ENCODE data around the gene PHACTR1.
"Not testable (repeated sequence)": the region's sequence is repeated elsewhere in the genome, so short reads cannot be mapped to it uniquely, and the experiment has no call there.

The PHACTR1 gene

GRCh38 chr6:13226071-13226470 is 509.5 kb downstream of the PHACTR1 start:
- DNase-seq: no peak
- intact Hi-C loops (cut with DNase I): no loop called here

DNA sequence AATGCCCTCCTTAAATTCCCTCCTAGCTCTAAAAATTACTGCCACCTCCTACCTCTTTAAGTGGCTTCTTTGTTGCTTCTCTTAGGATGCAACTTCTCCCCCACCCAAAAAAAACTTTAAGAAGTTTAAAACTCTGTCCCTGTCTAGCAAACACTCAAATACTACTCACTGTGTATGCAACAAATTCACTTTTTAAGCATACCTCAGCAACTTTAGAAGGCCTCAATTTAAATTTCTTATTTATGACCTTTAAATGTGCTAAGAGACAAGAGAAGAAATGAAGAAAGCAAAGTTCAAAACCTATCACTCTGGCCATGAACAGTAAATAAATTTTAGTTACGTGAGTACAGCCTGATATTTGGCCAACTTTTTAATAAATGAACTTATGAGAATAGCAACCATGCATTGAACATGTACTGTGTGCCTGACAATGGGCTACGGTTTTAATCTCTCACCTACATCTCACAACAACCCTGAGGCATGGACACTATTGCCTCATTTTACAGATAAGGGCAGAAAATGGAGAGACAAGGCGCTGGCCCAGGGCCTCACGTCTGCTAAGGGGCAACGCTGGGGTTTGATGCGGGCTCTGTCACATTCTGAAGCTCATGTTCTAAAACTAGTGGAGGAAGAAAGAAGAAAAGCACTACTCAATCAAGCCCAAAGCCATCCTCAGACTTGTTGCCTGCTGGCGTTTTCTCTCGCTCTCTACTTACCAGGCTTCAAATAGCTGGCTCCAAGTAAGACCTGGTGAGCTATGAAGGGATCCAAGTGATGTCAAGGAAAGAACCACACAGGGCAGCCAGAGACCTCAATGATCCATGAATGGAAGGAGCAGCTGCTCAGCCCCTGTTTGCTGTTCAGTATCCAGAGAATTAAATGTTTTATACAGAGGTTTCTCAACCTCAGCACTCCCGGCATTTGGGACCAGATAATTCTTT is 512.0 kb downstream of the PHACTR1 start:
- intact Hi-C loops (cut with DNase I): no loop called here
- no peak for DNase-seq

- DNase-seq: peak in 1 of 42 donors; percentile 32
Measured at GRCh38 chr6:13229205-13230085, 512.9 kb downstream of the PHACTR1 start.

GRCh38 chr6:13233106-13233505 is 516.5 kb downstream of the PHACTR1 start:
- DNase-seq: no peak
- intact Hi-C loops (cut with DNase I): no loop called here

More at GRCh38 chr6:13229205-13230085, 512.9 kb downstream of the PHACTR1 start:
- intact Hi-C loops (cut with DNase I): no loop called here

- intact Hi-C loops (cut with DNase I): no loop called here
- DNase-seq: no peak
Measured at GRCh38 chr6:13234130-13234529, 517.6 kb downstream of the PHACTR1 start.

DNA sequence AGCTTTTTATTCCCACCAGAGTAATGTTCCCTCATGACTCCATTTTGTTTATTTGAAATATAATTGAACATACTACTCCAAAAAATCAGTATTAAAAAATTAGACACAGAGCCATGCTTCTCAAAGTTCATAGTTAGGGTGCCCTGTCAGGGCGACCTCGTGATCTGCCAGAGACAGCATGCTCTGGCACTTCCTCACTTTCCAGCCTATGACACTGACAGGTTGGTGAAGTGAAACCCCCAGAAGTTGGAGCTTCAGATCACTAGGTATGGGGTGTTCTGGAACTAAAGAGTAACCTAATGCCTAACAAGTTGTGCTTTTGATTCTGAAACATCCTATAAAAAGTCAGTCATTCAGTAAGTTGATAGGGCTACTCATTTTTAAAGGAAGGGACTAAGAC is 518.8 kb downstream of the PHACTR1 start:
- DNase-seq: peak in 1 of 42 donors; percentile 18
- intact Hi-C loops (cut with DNase I): no loop called here

- intact Hi-C loops (cut with DNase I): no loop called here
- DNase-seq: no peak
Measured at GRCh38 chr6:13237318-13237717, 520.8 kb downstream of the PHACTR1 start.

DNA sequence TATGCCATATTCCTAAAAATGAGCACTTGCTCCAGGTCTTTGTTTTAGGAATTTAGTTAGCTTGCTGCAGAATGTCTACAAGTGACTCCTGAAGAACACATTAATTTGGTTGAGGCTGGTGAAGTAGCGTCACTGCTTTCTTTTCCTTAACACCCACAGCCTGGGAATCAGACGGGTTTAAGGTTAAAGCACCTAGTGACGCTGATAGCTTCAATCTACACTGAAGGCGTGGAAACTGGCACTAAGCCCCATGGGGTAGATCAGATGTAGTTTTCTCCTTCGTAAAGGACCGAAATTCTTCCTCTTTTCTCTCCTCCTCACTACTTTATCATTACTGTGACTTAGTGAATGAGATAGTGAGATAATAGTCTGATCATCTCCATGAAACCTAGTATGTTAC is 521.5 kb downstream of the PHACTR1 start:
- peak in 6 of 42 donors; percentile 31 to 69 (median 48) for DNase-seq
- intact Hi-C loops (cut with DNase I): no loop called here

DNA sequence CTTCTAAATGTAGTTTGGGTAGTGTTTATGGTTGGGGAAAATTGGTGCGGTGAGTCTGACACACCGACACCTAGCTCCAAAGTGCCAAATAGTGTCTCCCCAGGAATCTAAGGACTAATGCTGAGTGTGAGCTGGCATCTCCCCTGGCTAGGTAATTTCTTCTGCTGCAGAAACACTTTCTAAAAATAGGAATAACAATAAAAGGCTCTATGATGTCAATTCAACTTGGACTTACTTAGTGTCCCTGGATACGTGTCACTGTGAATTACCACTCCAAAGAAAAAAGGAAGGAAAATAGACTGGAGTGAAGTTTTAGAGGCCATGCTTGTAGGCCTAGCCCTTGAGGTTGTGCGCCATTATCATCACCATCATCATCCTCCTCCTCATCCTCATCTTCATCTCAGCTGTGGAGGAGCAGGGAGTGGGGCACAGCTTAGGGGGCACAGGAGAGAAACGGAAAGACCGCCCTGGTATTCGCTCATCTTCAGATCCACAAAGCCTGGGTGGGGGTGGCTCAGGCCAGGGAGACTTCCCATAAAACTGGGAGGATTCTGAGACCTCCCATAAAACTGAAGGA is 522.2 kb downstream of the PHACTR1 start:
- no peak for DNase-seq
- intact Hi-C loops (cut with DNase I): no loop called here

DNA sequence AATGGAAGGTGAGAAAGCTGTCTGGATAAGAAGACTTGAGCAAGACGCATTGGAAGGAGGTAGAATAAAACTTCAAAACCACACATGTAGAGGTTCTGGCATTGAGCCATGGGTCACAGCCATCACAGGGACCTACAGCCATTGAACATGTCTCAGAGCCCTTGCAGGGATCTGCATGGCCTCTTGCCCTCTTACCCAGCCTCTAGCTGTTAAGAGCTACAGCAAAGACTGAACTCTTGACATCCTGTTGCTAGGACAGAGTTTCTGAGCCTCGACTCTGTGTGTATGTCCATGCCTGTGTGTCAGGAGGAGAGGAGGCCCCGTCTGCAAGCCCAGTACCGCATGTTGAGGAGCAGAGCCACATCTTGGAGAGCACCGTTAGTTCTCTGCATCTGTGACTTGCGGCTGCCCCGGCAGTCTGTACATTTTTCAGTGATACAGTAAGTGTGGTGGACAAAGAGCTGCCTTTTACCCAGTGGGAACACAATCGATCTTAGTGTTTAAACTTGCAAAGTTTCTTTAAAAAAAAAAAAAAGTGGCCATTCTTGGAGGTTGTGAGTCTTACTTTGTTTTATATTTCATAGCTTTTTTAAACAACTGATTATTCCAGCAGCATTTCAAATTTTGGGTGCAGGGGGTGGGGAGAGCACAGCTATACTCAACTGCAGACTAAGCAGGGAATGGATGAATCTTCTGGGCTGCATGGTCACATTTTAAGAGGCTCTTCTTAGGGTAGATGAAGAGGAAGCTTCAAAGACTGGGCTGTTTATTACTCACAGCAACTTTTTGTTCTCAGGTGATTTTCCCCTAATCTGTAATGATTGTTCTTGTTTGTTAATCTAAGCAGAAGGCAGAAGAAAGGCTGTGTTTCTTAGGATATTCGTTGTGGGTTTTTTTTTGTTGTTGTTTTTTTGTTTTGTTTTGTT is 523.2 kb downstream of the PHACTR1 start:
- intact Hi-C loops (cut with DNase I): no loop called here
- no peak for DNase-seq

DNA sequence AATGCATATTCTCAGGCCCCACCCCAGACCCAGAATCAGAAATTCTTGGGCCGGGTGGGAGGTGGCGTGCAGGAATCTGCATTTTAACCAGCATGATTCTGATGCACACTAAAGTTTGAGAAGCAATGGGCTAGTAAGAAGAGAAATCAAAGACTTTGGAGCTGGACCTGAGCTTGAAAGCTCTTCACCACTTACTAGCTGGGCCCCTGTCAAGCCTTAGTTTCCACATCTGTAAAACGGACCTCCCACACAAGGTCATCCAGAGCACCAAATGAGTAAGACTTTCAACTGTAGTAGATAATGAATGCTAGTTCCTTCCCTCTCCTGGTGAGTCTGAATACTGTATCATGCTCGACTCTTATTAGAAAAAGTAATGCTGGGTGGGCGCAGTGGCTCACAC is 524.8 kb downstream of the PHACTR1 start:
- DNase-seq: peak in 1 of 42 donors; percentile 16
- intact Hi-C loops (cut with DNase I): no loop called here

- intact Hi-C loops (cut with DNase I): no loop called here
- DNase-seq: no peak
Measured at GRCh38 chr6:13242178-13242577, 525.6 kb downstream of the PHACTR1 start.

GRCh38 chr6:13242590-13242989 is 526.0 kb downstream of the PHACTR1 start:
- intact Hi-C loops (cut with DNase I): no loop called here
- DNase-seq: no peak

DNA sequence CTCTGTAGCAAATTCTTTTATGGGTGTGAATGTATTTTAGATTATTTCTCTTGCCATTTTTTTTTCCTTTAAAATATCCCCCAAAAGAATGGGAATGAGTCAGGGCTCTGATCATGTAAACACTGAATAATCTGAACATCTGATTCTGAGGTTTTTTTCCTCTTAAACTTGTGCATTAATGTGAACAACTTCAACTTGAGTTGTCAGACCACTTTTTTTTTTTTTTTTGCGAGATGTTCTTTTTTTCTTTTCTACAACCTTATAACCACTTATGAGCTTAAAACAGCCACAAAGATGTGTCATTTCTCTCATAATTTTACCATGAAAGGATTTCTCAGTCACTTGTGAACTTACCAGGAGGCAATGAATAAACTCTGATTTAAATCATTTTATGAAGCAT is 526.5 kb downstream of the PHACTR1 start:
- intact Hi-C loops (cut with DNase I): no loop called here
- no peak for DNase-seq

DNA sequence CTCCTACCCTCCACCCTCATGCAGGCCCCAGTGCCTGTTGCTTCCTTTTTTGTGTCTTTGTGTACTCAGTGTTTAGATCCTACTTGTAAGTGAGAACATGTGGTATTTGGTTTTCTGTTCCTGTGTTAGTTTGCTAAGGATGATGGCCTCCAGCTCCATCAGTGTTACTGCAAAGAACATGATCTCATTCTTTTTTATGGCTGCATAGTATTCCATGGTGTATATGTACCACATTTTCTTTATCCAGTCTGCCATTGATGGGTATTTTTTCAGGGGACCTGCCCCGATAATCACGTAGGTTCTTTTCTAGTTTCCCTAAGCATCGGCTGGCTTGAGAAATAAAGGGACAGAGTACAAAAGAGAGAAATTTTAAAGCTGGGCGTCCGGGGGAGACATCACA is 527.2 kb downstream of the PHACTR1 start:
- intact Hi-C loops (cut with DNase I); DNase-seq: not testable (repeated sequence)

DNA sequence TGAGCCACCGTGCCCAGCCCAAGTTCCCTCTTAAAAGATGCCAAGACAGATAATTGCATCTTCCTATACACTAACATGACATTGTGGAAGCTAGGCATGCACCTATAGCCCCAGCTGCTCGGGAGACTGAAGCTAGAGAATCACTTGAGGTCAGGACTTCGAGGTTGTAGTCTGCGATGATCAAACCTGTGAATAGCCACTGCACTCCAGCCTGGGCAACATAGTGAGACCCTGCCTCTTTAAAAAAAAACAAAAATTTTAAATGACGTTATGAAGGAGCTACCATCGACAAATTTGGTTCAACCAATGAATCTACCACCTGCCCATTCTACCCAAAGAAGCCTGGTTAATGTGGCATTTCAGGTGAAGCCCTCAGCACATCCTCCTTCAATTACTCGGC is 531.1 kb downstream of the PHACTR1 start:
- DNase-seq: no peak
- intact Hi-C loops (cut with DNase I): no loop called here

DNA sequence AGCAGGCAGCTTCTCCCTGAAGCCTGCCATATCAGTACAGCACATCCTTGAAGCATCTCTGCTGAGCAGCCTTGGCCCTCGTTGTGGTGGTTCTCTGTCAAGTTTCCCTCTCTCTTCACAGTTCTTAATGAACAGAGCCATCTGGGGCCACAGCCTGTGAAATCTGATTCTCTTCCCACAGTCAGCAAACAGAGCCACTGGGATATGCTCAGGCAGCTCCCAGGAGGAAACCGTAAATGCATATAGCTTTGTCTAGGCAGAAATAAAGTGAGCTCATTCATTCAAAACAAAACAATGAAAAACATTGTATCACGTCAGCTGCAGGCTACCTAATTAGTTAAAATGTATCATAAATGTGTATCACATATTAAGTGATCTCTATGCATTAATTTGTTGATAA is 531.5 kb downstream of the PHACTR1 start:
- intact Hi-C loops (cut with DNase I): no loop called here
- DNase-seq: no peak

DNA sequence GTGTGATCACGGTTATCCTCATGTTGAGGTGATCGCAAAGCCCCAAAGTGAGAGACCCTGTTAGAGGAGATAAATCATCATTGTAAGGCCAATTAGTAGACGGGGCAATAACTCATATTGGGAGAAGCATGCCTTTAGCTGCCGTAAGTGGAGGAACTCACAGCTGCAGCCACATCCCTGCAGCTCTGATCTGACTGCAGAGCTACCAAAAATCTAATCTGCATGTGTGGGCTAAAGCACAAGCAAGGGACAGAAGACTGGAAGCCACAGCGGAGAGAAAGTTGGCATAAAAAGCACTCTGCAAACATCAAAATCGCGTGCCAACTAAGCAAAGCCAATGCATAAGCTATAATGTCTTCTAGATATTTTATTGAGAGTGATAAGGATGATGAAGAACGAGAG is 532.0 kb downstream of the PHACTR1 start:
- DNase-seq: no peak
- intact Hi-C loops (cut with DNase I): no loop called here

GRCh38 chr6:13248994-13249393 is 532.4 kb downstream of the PHACTR1 start:
- DNase-seq: no peak
- intact Hi-C loops (cut with DNase I): no loop called here

Data from head of caudate nucleus (tissue), 42 donors.